GM19452 (cell line): ENCODE results near the gene PCDHA1.
"Not testable (repeated sequence)": the region's sequence is repeated elsewhere in the genome, so short reads cannot be mapped to it uniquely, and the experiment has no call there.

Experiments
- ATAC-seq: cut with Tn5 transposase; IDR thresholded peaks from one replicate; pipeline ENCODE4 v1.9.1; 2021; ENCODE audit not compliant: unreplicated experiment

Gene PCDHA1

GRCh38 chr5:140808241-140808888 is 22.4 kb downstream of the PCDHA1 start:
- not testable (repeated sequence) for ATAC-seq

- no peak for ATAC-seq
Observed at GRCh38 chr5:140808889-140809291, 22.9 kb downstream of the PCDHA1 start.

GRCh38 chr5:140821375-140822280 is 35.7 kb downstream of the PCDHA1 start, which contains the start of gene PCDHA5:
TSS of gene PCDHA5 (plus strand) at chr5:140821613.
- no peak for ATAC-seq

GRCh38 chr5:140822281-140822629 is 36.3 kb downstream of the PCDHA1 start:
- ATAC-seq, result no peak

- not testable (repeated sequence) for ATAC-seq
Observed at GRCh38 chr5:140822969-140823368, 37.0 kb downstream of the PCDHA1 start.

- ATAC-seq, result no peak
Observed at GRCh38 chr5:140823475-140823874, 37.5 kb downstream of the PCDHA1 start.

GRCh38 chr5:140827704-140828361 is 41.9 kb downstream of the PCDHA1 start, which contains the start of gene PCDHA6:
TSS of gene PCDHA6 (plus strand) at chr5:140827960. CDS start at chr5:140828092, 132 bp downstream.
- ATAC-seq, result no peak

- ATAC-seq, result no peak
Observed at GRCh38 chr5:140828362-140828737, 42.4 kb downstream of the PCDHA1 start.

GRCh38 chr5:140829511-140830501 is 43.9 kb downstream of the PCDHA1 start:
- ATAC-seq, result not testable (repeated sequence)

- ATAC-seq, result no peak
Observed at GRCh38 chr5:140833993-140834392, 48.1 kb downstream of the PCDHA1 start, which contains the start of gene PCDHA7. TSS of gene PCDHA7 (plus strand) at chr5:140834269. CDS start at chr5:140834384, 115 bp downstream.

- not testable (repeated sequence) for ATAC-seq
Observed at GRCh38 chr5:140834439-140835008, 48.6 kb downstream of the PCDHA1 start.

GRCh38 chr5:140835622-140836510 is 49.9 kb downstream of the PCDHA1 start:
- ATAC-seq, result no peak

- ATAC-seq, result no peak
Observed at GRCh38 chr5:140840978-140841962, 55.3 kb downstream of the PCDHA1 start, which contains the start of gene PCDHA8. TSS of gene PCDHA8 (plus strand) at chr5:140841187. CDS start at chr5:140841322, 135 bp downstream.

- no peak for ATAC-seq
Observed at GRCh38 chr5:140842798-140843733, 57.1 kb downstream of the PCDHA1 start.

GRCh38 chr5:140848139-140849102 is 62.5 kb downstream of the PCDHA1 start, which contains the start of gene PCDHA9:
TSS of gene PCDHA9 (plus strand) at chr5:140848382. CDS start at chr5:140848496, 114 bp downstream.
- ATAC-seq, result not testable (repeated sequence)
